NCI-H69 (cell line): ENCODE measurements around the gene TIAM2.
A peak's percentile ranks its signal among the peaks of the same experiment; 100 is the strongest.

Experiments used
- DNase-seq: peaks from one replicate; lab custom pipeline; 2025; lab: John Stamatoyannopoulos, UW

The TIAM2 gene

DNA sequence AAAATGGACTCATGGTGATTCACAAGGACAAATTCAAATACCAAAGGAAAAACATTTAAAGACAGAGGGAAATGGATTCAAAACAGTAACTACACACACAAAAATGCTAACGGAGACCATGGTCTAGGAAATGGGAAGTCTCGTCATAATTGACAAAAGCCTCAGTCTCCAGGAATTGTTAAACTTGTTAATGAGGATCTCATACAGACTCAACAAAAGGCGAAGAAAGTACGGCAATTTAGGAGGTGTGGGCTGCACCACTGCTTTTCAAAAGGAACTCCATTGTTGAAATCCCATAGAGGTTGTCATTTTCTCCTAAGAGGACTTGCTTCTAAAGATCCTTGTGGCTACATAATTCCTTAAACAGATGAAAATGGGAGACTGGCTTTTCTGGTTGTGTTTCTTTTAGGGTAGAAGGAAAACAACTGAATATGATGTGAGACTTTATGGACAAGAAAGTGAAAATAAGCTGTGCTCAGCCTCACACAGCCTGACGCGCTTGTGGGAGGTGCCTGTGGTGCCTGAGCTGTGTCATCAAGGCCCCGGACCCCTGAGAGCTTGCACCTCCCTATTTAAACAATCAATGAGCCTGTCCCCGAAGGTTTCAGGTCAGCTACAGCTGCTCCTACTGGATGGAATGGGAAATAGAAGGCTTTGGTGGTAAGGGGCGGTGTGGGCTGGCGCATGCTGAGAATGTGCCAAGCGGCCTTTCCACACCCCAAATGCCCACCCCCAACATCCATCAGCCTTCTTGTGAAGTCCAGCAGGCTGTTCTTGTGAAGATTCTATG is 266.2 kb downstream of the TIAM2 start:
- no peak for DNase-seq

DNA sequence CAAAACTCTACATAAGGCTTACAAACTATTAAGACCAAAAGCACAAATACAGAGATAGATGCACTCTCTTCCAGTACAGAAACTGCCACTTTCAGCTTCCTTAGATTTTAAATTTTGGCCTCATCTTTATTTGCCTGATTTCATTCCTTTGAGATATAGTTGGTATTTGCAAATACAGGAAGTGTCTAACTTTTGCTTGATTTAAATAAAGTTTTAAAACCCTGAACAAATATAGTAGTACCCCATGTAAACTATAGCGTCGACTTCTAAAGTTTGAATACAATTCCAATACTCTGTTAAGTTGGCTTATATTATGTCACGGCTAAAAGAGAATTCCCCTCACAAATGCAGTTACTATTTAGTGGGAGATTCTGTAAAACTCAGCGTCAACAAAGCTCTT is 267.5 kb downstream of the TIAM2 start:
- DNase-seq = no peak

DNA sequence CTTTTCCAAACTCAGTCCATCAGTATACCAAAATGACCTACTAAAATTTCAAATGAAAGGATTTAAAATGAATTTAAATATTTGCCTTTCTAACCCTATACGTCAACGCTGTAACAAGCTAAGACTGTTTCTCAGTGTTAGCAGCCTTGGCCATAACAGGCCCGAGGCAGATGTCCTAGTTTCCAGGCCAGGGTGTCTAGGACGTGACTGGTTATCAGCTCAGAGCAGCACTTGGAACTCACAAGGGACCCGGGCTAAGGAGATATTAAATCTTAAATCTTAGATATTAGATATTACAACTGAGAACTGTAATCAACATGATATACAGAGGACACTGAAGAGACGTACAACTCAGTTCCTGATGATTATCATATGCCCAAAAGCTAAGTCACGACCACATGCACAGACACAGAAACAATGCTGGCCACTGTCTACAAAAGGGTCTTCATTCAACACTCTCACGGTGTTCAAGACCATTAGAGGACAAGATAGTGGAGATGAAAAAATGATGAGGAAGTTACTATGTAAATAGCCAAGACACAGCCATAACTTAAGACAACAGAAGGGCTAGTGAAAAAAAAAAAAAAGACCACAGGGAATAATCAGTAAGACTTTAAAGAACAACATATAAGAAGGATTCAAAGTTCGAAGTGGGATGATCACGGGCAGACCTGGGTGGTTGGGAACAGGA is 268.4 kb downstream of the TIAM2 start, which contains the start of gene CLDN20:
CLDN20 (plus strand) TSS at position 641 of the 691 bp plus-strand sequence. CDS start 11,707 bp downstream, outside the sequence.
- DNase-seq = no peak

DNA sequence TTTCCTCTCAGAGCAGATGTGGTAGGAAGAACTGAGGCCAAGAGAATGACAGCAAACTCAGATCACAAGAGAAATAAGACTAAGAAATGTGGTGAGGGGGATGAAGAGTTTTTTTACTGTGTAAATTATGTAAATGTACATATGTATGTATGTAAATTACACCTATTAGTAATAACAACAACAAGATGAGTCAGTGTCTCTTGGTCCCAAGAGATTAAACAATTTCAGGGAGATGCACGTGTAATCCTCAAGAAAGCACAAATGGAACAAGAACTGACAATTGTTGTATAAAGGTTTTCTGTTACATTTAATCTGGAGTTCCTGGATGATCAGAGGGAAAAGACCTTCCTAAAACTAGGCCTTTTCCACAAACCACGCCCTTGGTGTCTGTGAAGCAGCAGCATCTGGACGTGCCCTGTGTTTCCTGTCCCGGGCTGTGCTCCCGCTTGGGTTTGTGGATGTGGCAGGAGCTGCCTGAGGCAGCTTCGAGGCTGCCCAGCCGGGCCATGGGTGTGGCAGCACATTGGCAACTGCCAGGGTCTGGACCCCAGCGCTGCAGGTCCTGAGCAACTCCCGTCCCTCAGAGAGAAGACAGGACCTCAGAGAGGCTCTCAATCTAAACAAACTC is 269.7 kb downstream of the TIAM2 start:
- DNase-seq = no peak

DNA sequence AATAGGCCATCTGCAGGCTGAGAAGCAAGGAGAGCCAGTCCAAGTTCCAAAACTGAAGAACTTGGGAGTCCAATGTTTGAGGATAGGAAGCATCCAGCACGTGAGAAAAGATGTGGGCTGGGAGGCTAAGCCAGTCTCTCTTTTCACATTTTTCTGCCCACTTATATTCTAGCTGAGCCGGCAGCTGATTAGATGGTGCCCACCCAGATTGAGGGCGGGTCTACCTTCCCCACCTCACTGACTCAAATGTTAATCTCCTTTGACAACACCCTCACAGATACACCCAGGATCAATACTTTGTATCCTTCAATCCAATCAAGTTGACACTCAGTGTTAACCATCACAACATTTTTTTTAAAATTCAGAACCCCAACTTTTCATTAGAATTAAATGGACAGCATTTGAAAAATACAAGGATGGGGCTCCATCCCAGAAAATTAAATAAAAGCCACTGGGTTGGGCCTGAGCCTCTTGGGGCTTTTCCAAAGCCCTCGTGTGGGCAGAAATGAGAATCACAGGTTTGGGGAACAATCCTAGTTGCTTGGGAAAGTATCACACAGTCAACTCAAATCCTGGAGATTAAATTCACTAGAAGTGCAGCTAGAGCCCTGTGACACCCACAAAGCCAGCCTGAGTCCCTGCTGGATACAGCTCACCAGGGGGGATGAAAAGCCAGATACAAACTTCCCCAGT is 270.9 kb downstream of the TIAM2 start:
- DNase-seq = no peak

DNA sequence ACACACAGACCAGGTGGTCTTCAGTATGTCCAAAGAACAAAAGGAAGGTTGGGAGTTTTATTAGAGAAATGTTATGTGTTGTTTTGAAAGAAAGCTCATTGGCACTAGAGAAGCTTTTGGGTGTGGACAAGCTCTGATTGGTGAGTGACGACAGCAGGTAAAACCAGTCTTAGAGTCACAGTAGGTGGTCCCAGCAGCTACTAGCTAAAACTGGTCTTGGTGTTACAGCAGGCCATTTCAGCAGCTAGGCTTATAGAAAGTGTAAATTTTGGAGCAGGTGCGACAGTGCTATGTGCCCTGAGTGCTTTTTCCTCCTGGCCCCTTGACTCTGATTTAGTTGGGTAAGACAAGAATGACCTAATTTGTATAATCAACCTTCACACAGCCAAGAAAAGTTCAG is 272.3 kb downstream of the TIAM2 start:
- DNase-seq = no peak

DNA sequence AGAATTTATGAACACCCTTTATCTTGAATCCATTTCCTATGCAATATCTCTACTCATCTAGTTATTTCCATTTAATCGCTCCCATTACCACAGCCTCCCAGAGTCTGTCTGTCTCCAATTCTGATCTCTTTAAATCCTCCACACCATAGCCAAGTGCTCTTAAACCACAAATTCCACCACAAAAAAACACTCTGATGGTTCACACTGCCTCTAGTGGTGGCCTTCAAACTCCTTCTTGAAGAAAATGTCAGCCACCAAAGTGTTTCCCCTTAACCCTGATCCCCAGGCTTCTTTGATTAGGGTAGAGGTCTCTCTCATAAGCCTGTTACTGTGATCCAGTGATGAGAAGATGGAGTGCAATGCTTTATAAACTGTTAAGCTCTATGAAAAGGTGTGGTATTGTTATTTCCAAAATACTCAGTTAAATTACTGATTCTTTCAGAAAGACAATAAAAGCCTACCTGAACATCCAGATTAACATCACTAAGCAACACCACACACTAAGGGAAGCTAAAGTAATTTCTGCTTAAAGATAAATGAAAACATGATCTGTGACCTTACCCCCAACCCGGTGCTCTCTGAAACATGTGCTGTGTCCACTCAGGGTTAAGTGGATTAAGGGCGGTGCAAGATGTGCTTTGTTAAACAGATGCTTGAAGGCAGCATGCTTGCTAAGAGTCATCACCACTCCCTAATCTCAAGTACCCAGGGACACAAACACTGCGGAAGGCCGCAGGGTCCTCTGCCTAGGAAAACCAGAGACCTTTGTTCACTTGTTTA is 273.2 kb downstream of the TIAM2 start:
- DNase-seq = peak; percentile 52

DNA sequence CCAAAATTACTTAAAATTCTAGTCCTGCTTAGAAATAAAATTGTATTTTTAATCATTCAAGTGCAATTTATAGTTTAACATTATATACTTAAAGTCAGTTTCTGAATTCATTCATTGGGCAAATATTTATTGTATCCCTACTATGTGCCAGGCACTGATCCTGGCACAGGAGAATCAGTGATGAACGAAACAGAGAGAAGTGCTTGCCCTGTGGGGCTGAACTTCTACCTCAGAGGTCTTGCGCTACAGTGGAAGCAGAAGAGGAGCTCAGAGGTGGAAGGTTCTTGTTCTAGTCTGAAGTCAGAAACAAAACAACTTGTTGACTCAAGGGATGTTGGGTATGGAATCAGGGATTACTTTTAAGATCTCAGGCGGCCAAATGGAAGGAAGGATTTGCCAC is 274.6 kb downstream of the TIAM2 start:
- DNase-seq = no peak

DNA sequence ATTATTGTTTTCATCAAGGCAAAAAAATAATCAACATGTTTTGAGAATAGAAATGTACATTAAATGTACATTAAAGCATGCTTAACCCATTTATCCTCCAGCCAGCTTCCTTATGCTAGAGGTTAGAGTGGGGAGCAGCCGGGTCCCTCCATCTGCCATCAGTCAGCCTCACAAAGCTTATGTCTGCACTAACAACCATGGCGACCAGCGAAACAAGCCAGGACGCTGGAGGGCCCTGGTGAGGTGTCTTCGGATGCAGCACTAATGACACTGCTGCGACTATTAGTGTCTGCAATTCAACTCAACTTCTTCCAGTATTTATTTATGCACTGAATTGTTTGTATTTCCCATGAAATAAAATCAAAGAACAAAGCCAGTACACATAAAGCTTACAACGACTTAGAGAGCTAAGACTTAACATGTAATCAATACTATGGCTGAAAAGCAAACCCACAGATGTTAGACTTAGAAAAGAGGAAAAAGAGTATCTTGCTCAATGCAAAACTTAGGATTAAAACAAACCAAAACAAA is 275.5 kb downstream of the TIAM2 start:
- DNase-seq = no peak

DNA sequence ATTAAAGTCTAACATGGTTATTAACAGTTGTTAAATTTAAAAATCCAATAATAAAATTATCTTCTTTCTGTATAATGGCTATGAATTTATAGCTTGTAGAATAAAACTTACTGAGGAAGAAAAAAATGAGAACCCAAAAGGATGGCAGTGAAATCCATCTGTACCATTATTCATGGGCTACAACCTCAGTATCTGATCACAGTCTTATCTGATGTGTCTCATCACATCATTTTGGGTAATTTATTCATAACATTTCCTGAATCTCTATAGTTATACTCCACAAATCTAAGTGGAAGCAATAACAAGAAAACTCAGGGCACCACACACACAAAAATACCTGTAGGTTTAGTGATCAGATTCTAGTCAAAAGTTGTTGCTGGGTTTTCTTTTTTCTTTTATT is 276.0 kb downstream of the TIAM2 start:
- DNase-seq = no peak

DNA sequence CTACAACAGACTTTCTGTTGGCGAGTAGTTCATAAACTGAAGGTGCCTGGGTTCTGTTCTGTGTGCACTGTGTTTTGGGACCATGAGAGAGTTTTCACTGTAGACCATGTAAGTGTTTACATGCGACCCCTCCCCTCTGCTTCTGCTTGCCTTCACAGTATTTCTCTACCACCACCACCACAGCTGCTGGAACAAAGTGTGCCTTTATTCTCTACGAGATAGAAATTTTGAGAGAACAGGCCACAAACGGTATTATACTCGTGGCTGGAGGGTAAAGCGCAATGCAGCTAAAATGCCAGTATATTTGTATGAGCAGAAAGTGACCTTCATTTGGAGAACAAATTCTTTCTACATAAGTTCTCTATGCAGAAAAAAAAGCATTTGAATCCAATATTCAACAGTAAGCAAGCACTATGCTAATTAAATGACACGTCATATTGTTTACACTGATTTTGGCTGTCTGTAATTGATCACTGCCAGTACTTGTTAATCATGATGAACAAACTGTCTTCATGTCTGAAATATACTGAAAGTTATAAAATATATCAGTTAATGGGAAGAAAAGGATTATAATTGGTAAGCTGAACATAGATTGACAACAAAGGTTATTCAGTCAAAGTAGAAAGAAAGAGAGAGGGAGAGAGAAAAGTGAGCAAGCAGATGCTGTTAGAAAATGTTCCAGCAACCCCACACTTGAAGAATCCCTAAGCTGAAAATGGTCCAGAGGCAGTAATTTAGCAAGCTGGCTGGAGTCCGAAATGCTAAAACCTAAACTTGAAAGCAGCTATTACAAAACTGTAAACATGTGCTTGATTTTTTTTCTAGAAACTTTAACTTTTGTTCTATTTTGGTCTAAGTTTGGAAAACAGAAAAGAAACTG is 277.5 kb downstream of the TIAM2 start:
- no peak for DNase-seq

DNA sequence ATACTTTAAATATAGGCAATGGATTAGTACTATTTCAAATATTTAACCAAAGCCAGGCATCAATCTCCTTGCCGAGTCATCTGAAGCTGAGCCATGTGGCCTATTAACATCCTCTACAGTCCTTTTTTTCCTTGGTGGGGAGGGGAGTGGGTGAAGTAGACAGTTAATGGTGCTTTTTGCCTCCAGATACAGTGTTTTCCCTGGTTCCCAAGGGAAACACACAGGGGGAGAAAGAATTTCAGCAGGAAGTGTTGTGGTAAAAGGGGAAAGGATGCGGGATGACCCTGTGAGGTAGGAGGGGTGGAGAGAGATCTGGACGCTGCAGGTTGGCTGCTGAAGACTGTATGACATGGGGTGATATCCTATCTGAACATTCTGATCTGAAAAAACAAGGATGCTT is 278.3 kb downstream of the TIAM2 start:
- peak; percentile 57 for DNase-seq

DNA sequence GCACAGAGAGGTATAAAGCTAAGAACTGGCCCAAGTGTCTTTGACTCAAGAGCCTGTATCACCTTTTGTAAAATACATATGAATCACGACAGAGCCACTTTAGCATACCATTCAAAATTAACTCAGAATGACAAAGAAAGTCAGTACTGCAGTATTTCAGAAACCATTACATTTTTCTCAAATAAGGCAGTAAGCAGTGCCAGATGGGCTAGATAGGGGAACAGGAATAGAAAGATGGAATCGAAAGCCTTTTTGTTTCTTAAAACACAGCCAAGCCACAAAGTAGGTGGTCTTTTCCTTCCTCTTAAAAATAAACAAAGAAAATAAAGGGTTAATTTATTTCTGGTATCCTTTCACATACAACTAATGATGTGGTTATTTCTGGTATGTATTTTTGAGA is 279.0 kb downstream of the TIAM2 start:
- no peak for DNase-seq

DNA sequence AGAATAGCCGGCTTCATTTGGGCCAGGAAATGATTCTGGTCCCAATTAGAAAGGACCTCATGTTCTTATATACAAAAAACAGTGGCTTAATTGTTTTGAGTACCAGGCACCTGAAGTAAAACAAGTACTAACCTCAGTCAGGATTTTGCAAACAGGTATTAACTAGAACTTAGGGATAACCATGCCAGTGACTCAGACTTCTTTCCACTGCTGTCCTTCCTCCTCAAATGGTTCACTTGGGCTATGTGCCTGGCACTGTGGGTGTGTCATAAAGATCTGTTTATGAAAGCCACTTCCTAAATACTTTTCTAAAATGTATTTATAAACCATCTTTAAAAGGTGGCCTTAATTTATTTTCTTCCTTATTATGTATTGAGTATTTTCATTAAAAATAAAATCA is 279.4 kb downstream of the TIAM2 start:
- DNase-seq = no peak

DNA sequence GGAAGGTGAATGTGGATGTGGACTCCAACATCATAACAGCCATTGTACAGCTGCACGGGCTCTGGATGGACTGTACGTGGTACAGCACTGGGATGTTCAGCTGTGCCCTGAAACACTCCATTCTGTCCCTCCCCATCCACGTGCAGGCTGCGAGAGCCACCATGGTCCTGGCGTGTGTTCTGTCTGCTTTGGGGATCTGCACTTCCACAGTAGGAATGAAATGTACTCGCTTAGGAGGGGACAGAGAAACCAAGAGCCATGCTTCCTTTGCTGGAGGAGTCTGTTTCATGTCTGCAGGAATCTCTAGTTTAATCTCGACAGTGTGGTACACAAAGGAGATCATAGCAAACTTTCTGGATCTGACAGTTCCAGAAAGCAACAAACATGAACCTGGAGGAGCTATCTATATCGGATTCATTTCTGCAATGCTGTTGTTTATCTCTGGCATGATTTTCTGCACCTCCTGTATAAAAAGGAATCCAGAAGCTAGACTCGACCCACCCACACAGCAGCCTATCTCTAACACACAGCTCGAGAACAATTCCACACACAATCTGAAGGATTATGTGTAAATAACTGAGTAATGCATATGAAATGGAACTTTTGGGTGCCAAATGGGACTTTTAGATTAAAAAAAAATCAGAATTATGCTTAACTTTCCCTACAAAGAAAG is 280.8 kb downstream of the TIAM2 start:
- no peak for DNase-seq

DNA sequence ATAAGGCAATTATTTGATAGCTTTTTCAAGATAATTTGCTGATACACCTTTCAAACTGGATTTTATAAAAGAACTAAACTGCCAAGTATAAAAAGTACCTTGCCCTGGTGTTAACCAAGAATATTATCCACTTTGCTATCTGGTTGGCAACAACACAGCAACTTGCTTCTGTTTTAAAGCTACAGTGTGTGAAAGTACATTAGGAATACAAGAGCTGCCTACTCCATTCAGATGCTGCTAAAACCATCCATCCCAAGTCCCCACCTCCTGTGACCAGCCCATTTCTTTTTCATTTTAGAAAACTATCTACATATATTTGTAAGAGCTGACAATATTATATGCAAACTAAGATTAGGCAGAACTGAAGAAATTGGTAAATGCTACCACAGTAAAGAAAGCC is 281.5 kb downstream of the TIAM2 start:
- DNase-seq = no peak

DNA sequence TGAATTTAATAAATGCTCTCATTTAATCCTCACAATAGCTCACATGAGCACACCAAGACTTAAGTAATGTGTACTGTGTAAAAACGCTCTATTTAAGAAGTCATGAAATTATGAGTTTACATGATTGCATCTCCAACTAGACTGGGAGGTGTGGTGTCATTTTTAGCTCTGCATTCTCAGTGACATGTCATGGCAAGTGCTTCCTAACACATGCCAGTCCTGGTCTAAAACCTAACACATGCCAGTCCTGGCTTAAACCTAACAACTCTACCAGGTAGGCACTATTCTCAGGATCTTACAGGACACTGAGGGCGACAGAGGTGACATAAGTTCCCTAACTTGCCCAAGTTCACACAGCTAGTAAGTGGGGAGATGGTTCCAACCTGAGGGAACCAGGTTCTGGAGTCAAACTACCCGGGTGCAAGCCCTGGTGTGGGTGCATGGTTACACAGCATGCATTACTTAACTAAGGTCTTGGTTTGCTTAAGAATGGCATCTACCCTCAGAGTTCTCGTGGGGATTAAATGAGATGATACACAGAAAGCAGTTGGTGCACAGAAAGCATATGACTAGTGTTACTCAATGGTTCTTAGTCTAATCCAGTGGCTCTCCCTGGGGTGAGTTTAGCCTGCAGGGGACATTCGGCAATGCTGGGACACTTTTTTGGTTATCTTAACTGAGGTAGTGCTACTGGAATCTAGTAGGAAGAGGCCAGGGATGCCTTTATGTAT is 283.4 kb downstream of the TIAM2 start:
- no peak for DNase-seq

DNA sequence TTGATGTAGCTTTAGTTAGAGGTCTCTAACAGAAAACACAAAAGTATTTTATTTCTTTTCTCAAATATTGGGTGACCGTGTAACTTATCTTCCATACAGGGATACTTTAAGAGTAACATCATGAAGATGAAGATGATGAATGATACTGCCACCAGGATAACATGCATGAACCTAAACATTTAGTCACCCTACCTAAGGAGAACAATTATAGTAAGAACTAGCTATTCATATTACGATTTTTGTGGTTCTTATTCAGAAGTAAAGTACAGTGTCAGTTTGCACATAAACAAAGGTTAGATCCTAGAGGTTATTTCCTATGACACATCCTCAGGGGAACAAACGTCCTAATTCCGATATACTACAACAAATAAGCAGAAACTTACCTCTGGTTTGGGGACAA is 289.7 kb downstream of the TIAM2 start:
- no peak for DNase-seq

DNA sequence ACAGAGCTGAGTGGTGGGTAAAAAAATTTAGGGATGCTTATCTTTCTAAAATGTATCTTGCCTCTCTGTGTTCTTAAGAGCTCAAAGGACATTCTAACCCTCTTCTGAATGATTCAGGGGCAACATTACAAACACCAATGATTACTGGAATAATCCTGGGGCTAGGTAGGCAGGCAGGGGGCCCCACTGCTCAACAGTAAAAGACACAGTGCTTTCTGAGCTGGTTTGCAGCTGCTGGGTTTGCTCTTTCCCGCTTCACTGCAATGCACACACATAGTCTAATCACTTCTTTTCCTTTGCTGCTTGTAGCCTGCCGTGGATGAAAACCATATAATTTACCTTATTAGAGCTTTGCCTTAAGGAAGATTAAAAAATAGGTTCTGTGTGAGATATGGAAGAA is 292.6 kb downstream of the TIAM2 start:
- peak; percentile 93 for DNase-seq
